Measurements from ENCODE around the gene ATG7. TPM values are rescaled to one million over a fixed set of nuclear protein-coding genes. Genes with fewer than 3 reads are reported as not detected.

Gene ATG7
- total RNA-seq, 1 donor from 2014 or later, result 41.7 TPM

- intact Hi-C loops (cut with micrococcal nuclease), result no loop called here
Measured at GRCh38 chr3:11546657-11547302, 274.6 kb downstream of the ATG7 start.

- intact Hi-C loops (cut with micrococcal nuclease), result no loop called here
Measured at GRCh38 chr3:11547498-11547897, 275.3 kb downstream of the ATG7 start.

GRCh38 chr3:11548721-11549131, 276.5 kb downstream of the ATG7 start:
- intact Hi-C loops (cut with micrococcal nuclease), result no loop called here

DNA sequence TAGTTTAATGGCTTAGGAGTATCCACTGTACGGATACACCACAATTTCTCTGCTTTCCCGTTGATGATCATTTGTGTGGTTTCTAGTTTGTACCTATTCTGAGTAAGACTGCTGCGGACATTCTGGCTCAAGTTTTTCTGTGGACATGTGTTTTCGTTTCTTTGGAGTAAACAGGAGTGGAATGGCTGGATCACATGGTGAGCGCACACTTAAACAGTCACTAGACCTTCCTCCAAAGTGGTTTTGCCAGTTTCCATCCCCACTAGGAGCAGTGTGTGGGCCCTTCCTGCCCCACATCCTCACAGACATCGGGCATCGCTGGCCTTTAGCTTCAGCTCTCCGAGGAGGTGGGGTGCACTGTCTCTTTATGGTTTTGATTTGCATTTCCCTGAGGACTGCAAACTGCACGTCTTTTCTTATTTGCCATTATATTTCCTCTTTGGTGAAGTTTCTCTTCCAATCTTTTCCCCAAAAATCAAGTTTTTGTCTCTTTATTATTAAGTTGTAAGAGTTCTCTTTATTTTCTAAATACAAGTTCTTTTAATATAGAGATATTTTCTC, 277.5 kb downstream of the ATG7 start:
- intact Hi-C loops (cut with micrococcal nuclease), result no loop called here

DNA sequence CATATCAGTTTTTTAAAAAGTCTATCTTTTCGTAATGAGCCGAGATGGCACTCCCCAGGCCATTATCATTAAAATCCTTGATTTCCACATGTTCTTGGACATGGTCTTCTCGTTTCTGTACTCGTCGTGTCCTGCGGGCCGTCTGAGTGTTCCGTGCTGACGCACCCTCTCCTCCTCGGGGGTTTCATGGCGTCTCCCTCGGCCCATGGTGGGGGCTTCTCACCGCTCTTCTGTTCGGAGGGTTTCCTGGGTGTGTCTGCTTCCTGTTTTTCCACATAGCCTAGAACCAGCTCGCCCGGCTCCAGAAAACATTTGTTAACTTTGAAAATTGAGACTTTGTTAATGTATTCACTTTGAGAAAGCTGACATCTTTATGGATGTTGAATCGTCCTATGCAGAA, 278.8 kb downstream of the ATG7 start:
- intact Hi-C loops (cut with micrococcal nuclease), result no loop called here

DNA sequence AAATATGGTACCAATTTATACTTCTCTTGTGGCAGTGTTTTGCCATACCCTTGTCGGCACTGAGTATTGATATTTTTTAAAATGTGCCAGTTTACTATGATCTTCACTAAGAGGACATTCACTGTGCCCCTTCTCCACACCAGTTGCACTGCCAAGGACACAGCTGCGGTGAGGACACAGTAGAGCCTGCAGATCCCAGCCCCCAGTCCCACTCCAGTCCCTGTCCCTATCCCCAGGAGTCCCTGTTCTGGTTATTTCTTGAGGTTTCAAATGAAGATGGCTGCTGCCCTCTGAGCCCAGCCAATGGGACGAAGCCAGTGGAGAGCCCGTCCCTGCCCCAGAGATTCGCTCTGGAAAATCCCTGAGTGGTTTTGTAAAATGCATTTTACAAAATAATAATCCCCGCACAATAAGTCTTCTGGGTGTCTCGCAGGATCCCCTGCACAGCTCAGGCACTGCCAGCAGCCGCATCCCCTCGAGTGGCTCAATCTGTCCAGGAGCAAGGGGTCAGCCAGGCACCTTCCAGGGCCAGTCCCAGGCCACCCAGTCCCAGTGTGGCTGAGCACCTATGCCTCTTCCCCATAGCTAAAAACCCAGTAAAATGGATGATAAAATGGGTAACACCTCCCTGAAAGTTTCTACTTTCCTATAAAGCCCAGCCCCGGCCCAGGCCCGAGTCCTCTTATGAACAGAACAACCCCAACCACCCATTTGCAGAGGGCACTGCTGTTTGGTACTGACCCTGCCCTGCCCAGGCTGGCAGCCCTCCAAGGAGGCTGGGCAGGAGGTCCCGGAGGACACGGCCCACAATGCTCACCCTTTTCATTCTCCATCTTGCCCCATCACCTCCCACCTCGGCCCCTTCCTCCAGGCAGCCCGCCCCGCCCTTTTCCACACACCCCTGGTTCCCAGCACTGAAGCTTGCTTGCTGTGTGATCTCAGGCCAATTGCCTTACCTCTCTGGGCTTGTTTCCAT, 280.4 kb downstream of the ATG7 start:
- intact Hi-C loops (cut with micrococcal nuclease), result no loop called here

GRCh38 chr3:11553436-11554235, 281.4 kb downstream of the ATG7 start:
- intact Hi-C loops (cut with micrococcal nuclease), result no loop called here

- intact Hi-C loops (cut with micrococcal nuclease), result no loop called here
Measured at GRCh38 chr3:11554236-11554610, 282.0 kb downstream of the ATG7 start.

DNA sequence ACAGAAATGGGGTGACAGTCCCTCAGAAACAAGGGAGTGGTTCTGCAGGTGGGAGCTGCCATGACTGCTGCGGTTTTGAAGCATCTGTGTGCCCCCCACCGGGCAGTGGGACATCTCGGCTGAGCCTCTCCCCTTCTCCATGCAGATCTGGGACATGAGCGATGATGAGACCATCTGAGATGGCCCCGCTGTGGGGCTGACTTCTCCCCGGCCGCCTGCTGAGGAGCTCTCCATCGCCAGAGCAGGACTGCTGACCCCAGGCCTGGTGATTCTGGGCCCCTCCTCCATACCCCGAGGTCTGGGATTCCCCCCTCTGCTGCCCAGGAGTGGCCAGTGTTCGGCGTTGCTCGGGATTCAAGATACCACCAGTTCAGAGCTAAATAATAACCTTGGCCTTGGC, 282.5 kb downstream of the ATG7 start:
- intact Hi-C loops (cut with micrococcal nuclease), result no loop called here

GRCh38 chr3:11555211-11555782, 283.1 kb downstream of the ATG7 start:
- intact Hi-C loops (cut with micrococcal nuclease), result no loop called here

DNA sequence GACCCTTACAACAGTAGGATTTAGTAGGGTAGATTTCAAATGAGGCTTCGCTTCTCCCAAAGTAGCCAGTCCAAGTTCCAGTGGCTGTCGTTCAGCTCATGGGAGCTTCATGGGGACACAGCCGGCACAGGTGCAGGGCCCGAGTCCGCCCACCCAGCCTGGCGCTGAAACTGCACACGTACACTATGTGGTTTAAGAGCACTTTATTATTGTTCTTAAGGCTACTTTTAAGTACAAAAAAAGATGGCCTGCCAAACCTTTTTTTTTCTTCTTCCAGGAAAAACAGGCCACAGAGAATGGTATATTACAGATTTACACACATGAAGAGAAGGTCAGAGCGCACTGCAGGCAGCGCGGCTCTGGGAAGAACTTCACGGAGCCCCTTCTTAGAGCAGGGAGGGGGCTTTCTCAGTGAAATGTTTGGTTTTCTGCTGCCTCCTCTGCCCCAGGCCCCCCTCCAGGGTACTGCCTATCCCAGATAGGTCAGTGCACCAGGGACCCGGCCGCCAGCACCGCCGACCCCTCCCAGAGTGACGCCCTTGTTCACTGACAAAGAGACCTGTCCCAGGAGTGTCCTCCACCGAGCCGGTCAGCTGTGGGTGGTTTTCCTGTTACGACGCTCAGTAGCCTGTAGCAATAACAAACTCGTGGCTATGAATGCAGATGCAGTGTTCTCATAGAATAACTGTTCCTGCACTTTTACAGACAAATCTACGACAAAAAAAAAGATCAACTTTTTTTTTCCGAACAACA, 283.9 kb downstream of the ATG7 start:
- intact Hi-C loops (cut with micrococcal nuclease), result no loop called here

GRCh38 chr3:11556851-11557644, 284.9 kb downstream of the ATG7 start:
- intact Hi-C loops (cut with micrococcal nuclease), result no loop called here

GRCh38 chr3:11558002-11558401, 285.8 kb downstream of the ATG7 start:
- intact Hi-C loops (cut with micrococcal nuclease), result no loop called here

GRCh38 chr3:11558411-11558903, 286.3 kb downstream of the ATG7 start:
- intact Hi-C loops (cut with micrococcal nuclease), result no loop called here

- intact Hi-C loops (cut with micrococcal nuclease), result no loop called here
Measured at GRCh38 chr3:11558918-11559815, 287.0 kb downstream of the ATG7 start.

DNA sequence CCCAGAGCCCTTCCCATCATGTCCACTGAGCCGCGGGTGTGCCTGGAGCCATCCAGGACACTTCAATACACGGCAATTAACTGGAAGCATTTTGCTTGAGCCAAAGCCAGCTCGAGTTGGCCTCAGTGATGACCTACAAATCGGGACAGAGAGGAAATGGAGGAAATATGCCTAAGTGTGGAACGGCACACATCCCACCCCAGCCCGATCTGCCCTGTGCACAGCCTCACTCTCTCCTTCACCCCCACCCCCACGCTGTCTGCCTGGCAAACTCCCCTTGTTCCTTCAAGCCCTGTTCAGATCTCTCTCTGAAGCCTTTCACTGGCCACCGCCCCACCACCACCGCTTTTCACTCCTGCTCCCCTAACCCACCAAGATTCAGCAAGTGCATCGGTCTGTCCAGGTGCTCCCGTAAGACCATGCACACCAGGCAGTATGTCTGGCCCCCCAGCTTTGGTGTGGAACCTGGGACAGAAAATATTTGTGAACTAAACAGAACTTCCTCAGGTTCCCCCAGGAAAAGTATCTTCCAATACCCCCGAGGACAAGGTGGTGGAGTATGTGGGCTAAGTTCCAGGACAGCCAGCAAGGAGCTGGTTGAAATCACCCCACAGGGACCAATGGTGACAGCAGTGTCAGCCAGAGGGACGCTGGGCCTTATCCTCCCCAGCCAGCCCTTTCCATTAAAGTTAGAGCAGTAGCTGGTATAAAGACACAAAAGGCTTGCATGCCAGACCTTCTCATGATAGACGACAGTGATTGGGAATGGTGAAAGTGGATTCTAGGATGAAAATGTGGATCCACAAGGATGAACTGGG, 287.8 kb downstream of the ATG7 start:
- intact Hi-C loops (cut with micrococcal nuclease), result no loop called here

- intact Hi-C loops (cut with micrococcal nuclease), result no loop called here
Measured at GRCh38 chr3:11560746-11561145, 288.5 kb downstream of the ATG7 start.

Data from T-helper 1 cell treated with Interleukin-12 subunit alpha and Interleukin-12 subunit beta and Interleukin-4 antibody, amounts not matched to agents 30 ng/mL and 1 ng/mL, for 36 hours (primary cell).